Stimulated activated CD8-positive, alpha-beta memory T cell treated with anti-CD3 and anti-CD28 coated beads, Interleukin-2, amount 100 ng/mL, for 1 hour (primary cell): Measurements from ENCODE around the gene CDK6.
"Not testable (repeated sequence)": the region's sequence is repeated elsewhere in the genome, so short reads cannot be mapped to it uniquely, and the experiment has no call there.

Experiments
- DNase-seq, 2 donors: peaks; one replicate each; pipeline ENCODE4 v3.0.0-alpha.2; 2020; ENCODE audit warnings: low read depth in 2 of 2

Gene CDK6

DNA sequence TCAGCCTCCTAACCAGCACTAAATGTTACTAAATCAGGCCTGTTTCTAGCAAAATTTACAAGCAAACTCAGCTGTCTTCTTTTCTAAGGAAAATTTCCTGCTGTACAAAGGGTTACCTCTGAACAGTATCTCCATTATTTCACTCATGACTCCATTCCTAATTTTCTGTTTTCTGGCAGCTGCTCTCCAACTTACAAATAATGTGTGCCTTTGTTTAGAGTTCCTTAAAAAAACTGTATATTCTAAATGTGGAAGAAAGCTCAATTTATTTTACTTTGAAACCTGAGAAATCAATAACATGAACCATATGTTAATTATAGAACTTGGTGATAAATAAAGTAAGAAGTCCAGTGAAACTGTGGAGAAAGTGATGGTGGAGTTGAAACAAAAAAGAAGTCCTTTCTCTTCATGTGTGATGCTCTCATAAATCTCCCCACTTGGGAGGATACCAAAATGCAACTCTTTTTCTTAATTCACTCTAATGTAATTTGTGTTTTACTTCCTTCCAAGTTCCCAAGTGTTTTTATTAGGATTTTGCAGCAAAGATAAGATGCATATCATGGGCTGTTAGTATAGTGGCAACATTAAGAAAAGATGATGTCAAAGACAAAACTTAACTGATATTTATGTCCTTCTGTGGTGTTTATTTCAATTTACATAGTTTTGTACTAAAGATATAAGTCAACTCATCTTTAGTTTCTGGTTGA lies 74.8 kb downstream of the CDK6 start:
- DNase-seq = no peak

DNA sequence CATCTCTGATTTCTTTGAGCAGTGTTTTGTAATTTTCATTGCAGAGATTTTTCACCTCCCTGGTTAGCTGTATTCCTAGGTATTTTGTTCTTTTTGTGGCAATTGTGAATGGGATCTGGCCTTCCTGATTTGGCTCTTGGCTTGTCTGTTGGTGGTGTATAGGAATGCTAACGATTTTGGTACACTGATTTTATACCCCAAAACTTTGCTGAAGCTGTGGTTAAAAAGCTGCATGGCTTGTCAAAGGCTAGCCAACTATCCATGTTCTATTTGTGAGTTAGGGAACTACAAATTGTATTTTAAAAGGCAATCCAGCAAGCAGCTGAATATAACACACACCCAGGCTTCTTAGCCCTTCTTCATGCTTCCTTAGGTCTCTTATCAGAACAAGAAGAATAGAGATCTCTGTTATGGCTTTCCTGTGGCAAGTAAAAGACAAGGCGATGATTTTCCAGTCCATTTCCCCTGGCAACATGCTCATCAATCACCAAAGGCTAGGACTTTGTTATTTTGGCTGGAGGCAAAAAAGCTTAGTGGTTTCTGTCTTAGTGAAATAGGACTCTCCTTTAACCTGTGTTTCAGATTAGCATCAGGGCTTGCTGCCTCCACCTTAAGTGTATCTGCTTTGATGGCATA lies 77.5 kb downstream of the CDK6 start:
- DNase-seq = no peak

DNA sequence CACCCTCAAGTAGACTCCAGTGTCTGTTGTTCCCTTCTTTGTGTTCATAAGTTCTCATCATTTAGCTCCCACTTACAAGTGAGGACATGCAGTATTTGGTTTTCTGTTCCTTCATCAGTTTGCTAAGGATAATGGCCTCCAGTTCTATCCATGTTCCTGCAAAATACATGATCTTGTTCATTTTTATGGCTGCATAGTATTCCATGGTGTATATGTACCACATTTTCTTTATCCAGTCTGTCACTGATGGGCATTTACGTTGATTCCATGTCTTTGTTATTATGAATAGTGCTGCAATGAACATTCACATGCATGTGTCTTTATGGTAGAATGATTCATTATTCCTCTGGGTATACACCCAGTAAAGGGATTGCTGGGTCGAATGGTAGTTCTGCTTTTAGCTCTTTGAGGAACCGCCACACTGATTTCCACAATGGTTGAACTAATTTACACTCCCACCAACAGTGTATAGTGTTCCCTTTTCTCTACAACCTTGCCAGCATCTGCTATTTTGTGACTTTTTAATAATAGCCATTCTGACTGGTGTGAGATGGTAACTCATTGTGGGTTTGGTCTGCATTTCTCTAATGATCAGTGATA lies 79.0 kb downstream of the CDK6 start:
- not testable (repeated sequence) for DNase-seq

DNA sequence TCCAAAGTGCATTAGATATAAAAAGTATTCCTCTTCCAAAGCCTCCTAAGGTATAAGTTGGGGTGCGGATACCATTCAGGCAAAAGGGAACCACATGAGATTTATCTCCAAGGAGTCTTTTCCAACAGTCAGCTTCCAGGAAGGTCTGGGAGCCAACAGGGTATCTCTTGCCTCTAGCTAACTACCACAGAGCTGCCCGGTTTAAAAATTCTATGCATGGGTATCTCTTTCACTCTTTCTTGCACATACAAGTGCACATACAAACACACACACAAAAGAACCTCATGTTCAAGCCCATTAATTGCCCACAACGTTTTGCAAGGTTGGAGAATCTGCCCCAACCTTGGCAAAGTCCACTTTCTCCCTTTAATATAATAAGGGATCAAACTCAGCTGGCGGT lies 80.7 kb downstream of the CDK6 start:
- DNase-seq = no peak

DNA sequence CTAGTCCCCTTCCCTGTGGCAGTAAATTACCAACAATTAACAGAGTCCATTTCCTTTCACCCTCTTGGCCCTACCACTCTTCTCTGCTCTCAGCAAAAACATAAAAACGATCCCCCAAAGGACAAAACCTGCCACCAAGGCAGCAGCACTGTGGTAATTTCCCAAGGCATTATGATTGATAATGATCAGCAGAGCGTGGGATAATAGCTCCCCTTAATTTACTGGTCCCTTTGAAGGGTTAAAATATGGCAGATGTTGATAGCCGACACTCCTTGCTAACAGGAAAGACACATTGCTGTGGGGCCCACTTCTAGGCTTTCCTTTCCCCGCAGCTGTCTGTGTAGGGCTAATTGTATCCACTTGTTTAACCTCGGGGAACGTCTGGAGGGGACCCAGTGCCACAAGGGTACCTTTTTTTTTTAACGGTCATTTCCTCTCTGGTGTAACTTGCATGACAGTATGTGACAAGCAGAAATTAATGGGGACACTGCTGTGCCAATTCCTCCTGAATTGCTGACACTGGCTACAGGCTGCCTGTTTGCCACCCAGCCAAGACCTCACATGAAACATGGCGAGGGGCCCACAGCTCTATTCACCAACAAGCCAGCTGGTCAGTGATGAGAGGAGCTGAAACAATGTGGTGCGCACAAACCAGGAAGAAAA lies 81.3 kb downstream of the CDK6 start:
- no peak for DNase-seq

DNA sequence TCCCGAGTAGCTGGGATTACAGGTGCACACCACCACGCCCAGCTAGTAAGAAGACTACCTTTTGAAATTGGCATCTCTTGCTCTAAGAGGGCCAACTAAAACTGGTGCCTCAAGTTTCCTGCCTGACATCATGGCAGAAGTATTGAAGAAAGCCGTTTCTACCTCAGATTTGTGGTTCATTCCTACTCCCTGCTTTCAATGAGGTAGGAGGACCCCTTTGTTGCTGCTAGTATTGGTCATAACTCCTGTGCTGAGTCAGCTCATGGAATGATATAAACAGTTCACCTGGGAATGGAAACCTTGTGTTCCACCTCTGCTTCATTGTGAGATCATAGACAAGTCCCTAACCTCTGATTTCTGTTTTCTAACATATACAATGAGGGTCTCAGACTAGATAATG lies 82.8 kb downstream of the CDK6 start:
- no peak for DNase-seq

DNA sequence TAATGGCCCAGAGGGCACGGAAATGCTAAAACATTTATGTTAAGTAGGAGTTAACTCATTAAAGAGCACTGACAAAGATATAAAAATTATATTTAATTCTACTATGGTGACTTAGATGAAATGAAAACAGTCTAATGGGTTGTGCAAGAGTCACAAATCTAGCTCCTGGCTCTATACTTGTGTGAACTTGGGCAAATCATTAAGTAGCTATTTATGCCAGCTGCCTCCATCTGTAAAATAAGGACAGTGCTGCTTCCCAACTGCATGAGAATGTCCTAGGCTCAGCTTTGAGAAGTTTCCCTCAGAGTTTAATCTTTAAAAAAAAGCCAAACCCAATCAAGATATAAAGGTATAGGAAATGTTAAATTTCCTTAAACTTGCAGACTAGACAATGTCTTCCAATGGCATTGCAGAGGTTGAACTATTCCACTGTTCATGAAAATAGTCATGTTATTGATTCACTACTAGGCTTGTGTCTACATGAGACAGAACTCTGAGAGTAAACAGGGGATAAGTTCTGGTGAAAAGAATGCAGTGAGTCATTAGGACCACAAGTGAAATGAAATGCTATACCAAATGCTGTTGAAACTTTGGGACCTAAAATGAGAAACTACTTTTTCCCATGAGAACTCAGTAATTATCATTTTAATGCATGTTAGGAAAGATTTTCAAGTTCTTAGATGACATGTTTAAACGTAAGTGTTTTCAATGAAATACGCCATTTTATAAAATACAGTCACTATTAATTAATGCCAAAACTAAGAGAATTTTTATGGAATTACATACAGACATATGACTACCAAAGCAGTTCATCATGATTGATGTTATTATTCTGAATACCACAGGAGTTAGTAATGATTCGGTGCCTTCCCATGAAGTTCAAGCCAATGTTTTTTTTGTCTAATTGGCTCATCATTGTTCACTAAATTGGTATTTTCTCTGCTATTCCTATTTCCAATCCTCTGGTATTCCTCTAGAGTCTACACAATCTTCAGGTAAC lies 84.2 kb downstream of the CDK6 start:
- no peak for DNase-seq

DNA sequence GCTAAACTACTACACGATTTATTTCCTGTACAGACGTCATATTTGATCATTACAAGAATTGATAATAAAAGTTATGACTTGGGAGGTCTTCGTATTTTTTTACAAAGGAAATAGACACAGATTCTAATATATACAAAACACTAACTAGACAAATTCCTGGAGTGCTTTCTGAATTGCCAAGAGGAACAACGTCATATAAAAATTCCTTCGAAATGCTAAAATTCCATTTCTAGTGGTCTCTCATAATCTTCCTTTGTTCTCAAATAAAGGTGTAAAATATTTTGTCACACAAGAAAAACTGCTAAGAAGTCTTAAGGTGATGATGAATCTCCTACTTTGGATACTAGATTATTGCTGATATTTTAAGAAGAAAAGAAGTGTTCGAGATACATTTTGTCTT lies 85.4 kb downstream of the CDK6 start:
- no peak for DNase-seq

DNA sequence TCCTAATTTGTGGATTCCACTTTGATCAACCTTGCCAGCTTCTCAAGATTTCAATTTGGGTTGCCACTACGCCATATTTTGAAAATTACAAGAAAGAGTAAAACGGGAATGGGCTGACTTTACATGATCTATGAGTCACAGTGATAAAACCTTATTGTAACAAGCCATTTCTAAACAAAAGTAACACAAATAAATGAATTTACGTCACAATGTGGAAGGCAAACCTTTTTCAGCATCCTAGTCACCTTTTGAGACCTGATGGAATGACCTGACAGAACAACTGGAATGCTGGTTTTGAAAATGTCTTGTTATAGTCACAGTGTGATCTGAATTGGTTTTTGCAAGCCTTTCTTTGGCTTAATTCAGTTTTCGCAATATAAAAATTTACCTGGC lies 85.9 kb downstream of the CDK6 start:
- no peak for DNase-seq

DNA sequence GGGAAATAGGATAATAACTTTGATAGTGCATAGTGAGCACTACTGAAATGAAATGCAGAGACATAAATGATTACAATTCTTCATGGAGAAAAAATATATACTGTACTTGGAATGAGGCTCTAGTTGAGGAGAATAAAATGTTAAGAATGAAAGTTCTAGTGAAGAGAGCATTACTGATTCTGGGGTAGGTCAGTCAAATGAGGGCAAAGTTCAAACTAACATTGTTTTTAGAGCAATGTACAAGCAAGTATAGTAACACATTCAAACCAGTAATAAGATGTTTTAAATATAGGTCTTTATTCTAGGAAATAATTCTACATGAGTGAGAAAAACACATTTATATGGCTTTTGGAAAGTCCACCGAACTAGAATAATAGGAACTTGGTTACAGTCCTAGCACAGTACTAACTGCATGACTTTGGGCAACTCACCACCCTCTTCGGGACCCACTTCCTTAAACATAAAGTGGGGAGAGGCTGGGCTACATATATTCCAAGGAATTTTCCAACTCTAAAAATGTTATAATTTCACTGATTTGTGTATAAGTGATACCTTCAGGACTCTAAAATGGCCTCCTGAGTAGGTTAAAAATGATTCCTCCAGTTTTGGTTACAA lies 86.4 kb downstream of the CDK6 start:
- no peak for DNase-seq

DNA sequence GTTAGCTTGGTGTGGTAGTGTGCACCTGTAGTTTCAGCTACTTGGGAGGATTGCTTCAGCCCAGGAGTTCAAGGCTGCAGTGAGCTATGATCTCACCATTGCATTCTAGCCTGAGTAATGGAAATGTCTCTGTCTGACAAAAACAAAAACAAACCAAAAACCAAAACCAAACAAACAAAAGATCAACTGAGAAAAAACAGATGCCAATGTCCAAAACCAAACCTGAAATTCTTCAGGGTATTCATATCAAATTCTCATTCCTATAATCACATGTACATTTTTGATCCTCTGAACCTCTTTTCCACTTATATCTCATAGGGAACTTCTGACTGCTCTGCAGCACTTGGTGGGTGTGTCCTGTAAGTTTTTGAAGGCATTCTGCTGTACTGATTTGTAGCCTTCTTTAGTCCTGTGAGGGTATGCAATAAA lies 87.0 kb downstream of the CDK6 start:
- DNase-seq = no peak

DNA sequence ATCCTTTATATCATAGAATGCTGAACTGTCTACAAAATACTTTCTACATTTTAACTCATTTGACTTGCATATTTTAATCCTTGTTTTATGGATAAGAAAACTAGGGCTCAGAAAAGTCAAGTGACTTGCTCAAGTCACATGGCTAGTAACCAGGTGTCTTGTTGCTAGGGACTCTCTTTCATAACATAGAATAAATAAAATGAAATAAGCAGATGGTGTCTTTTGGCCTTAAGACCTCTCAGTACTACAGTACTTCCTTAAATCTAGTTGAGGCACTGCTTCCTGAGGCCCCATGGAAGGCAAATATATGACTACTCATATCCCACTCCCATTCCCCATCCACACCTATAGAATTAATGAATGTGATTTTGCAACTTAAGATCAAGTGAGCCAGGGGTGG lies 87.9 kb downstream of the CDK6 start:
- DNase-seq = no peak

DNA sequence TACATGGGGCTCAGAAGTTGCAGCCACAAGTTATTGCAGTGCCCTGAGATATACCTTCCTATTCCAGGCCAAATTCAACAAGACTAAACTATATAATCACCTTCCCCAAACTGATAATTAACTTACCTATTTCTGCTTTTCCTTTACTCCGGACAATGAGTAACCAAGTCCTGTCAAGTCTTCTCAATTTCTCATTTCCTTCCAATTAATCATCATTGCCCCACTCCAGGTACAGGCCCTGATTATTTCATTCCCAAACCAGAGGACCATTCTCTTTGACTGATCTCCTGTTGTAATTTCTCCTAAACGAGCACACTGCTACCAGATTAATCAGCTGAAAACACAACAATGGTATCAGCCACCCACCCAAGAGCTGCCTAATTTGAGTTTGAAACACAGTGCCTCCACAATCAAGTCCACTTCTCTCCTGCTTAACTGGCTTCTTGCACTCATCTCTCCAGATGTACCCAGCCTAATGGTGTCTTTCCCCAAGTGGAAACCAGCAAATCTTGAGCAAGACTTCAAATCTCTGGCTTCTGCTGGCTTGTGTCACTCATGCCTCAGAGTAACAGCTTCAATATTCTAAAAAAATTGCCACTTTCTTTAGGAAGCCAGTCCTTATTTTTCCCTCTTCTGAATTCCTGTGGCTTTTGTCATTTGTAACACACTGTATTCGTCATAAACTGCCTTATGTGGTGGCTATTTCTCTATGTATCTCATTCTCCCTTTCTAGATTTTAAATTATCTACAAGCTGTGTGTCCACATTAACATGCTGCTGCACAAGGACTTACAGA lies 89.1 kb downstream of the CDK6 start:
- DNase-seq = no peak

DNA sequence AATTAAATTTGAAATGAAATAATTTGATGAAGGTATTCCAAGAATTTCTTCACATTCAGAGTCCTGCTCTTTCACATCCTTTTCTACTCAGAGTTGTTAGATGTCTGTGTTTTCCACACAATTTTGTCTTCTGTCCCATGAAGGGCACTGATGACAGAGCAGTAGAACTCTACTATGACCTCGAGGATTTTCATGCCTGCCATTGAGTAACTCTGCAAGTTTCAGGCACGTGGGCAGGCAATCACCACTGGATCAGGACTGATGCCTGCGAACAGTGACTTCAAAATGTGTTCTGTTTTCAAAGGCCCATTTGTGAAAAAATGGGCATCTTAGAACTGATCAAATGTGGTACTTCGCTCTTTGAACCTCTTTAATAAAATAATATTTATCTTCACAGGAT lies 91.1 kb downstream of the CDK6 start:
- DNase-seq = no peak

DNA sequence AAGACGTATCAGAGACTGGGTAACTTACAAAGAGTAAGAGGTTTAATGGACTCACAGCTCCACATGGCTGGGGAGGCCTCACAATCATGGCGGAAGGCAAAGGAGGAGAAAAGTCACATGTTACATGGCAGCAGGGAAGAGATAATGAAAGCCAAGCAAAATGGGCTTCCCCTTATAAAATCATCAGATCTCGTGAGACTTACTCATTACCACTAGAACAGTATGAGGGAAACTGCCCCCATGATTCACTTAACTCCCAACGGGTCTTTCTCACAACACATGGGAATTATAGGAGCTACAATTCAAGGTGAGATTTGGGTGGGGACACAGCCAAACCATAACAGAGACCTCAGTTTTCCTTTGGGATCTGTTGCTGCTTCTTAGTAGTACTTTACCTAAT lies 92.2 kb downstream of the CDK6 start:
- not testable (repeated sequence) for DNase-seq

DNA sequence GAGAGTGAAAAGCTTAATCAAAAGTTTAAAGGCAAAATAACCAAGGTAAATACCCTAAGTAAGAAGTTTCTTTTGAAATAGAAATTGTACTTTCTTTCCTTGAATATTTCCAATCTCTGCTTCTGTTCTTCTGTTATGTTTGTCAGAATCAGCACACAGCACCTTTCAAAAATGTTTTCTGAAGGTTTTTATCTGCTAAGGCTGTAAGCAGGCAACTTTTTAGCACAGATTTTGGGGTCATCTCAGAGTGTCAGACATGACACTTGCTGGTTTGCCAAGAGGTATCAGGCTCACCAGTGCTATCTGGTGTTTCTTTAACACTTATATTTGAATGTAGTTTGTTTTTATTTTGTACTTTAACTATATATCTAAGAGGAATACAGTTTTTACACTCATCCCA lies 94.2 kb downstream of the CDK6 start:
- DNase-seq = no peak

DNA sequence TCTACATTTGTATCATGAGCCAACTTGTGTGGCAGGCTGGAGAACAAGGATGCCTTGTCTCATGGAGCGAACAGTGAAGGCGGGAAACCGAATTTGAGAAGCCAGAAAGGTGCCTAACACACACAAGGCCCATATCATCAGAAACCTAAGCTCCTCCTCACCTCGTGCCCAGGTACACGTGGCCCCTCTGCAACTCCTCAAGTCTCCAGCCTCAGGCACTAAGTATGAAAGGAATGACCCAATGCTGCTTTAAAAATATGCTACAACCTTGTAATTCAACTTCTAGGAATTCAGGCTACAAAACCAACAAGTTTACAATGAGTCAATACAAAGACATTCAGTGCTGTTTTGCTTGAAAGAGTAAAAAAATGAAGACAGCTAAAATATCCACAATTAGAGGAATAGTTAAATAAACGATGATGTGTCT lies 95.7 kb downstream of the CDK6 start:
- DNase-seq = no peak

DNA sequence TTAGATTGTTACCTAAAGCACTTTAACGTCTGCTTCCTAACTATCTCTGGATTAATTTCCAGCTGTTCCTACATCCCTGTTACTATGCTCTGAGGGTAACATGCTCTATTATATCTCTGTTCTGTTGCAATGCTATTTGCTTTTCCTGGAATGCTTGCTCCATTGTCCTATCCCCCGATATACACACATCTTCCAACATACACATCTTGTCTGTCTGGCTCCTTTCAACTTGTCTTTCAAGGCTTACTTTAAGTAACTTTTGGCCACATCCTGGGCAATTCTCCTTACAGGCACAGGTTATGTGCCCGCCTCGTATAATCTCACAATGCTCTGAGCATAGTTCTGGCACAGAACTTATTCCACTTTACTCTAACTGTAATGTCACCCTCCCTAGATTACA lies 96.2 kb downstream of the CDK6 start:
- DNase-seq = no peak

DNA sequence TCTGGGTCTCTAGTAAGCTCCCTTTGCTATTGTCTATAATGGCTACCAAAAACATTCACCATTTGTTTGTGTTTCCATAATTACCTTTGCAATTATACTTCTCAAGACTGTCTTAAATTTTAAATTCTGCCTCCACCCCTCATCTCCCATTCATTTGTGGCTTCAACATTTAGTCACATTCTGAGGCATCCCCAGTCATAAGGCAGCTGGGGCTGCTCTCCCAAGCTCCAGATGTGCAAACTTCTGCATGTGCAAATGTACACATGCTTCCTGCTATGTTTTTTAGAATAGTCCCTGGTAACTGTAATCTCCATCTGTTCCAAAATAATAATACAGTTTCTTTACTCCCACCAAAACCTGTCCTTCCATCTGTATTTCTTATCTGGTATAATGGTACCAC lies 97.3 kb downstream of the CDK6 start:
- no peak for DNase-seq

DNA sequence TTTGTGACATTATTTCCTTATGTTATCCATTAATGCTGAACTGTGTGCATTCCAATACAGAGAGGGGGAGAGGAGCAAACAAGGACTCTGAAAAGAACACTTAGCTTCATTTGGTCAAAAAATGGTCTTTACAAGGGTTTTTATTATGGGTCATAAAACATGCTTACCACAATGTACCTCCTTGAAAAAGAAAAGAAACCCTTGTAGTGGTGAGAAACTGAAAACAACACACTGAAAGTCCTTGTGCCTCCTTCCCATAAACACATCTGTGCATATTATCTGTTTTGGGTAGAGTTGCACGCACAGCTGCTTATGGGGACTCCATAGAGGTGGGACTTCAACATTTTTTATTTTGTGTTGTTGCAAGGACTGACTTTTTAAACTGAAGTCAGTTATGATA lies 98.7 kb downstream of the CDK6 start:
- no peak for DNase-seq
